Thyroid gland (tissue), 4 donors: ENCODE measurements around the gene ARMC5. TPM values are rescaled to one million over a fixed set of nuclear protein-coding genes. Genes with fewer than 3 reads are reported as not detected.

Experiments
- DNase-seq, 2 donors: peaks; one replicate each; pipeline ENCODE4 v3.0.0-alpha.2; 2019
- H3K27ac ChIP-seq, 3 donors: fragments of 200-600 bp; sonication (generic); 1 replicate in 2 of 3; 2 replicates in 1 of 3; pipeline ENCODE4 v1.5.1; 2016 to 2019; ENCODE audit warnings: mild to moderate bottlenecking in 1 of 3, moderate library complexity in 1 of 3
- H3K27me3 ChIP-seq: fragments of 200-600 bp; sonication (generic); one replicate; pipeline ENCODE4 v1.5.1; 2019
- H3K36me3 ChIP-seq, 2 donors: fragments of 200-600 bp; sonication (generic); one replicate each; pipeline ENCODE4 v1.5.1; 2016 to 2019
- H3K4me1 ChIP-seq, 2 donors: fragments of 200-600 bp; sonication (generic); one replicate each; pipeline ENCODE4 v1.5.1; 2017 to 2019
- H3K4me3 ChIP-seq, 3 donors: fragments of 200-600 bp; sonication (generic); replicated peaks in 1 of 3; 1 replicate in 2 of 3; 2 replicates in 1 of 3; pipeline ENCODE4 v1.5.1; 2016; ENCODE audit warnings: mild to moderate bottlenecking in 1 of 3
- H3K9me3 ChIP-seq: fragments of 200-600 bp; sonication (generic); one replicate; pipeline ENCODE4 v1.5.1; 2017
- CTCF ChIP-seq, 6 experiments: fragments of 200-600 bp in 3 of 6; fragments of 450-650 bp in 3 of 6; sonication (generic) in 3 of 6; IDR thresholded peaks; one replicate each; pipeline ENCODE4 v1.5.1; 2016 to 2019; ENCODE audit warnings: antibody characterized with exemption in 6 of 6, mild to moderate bottlenecking in 2 of 6, inconsistent platforms in 1 of 6, moderate library complexity in 1 of 6
- POLR2A ChIP-seq, 2 donors: fragments of 450-650 bp; IDR thresholded peaks; one replicate each; pipeline ENCODE4 v1.6.1; 2017; ENCODE audit warnings: antibody characterized with exemption in 2 of 2, mild to moderate bottlenecking in 2 of 2, moderate library complexity in 1 of 2
- WGBS, 2 donors: methylation state at CpG; one replicate each; pipeline ENCODE4 v1.1.5; 2017; 5-methylcytosine and 5-hydroxymethylcytosine counted together
- intact Hi-C: fragments of 100-400 bp; cut with DNase I; formaldehyde crosslinking; loops from one replicate; pipeline ENCODE4 v1.15.1; 2023
- total RNA-seq, 4 donors: library from RNA; depleted of rRNA; stranded (reverse); fragments of >200 nt; gene quantifications; one replicate each; pipeline ENCODE4 v1.2.3, GENCODE V29; 2016

The ARMC5 gene
- total RNA-seq, 4 donors from 2014 or later: 13.2 to 18.0 (median 15.3) TPM

GRCh38 chr16:31484491-31485171 lies 25.3 kb downstream of the ARMC5 start:
- Histone ChIP-seq H3K9me3 (no peaks in the 10 kb centered on the region), H3K27me3 (no peaks in the 10 kb centered on the region), H3K4me1 (peaks cover 12 to 20% of the 10 kb centered on the region in 2 donors), H3K36me3 (no peaks in the 10 kb centered on the region), H3K27ac (no peak overlapping the region), H3K4me3 (no peak overlapping the region)
- WGBS, 2 donors: 53 to 59% methylated on average over 5 to 14 of the region's 14 CpGs
- intact Hi-C loops: no loop called here
- peak in 1 of 2 donors; percentile 23 for DNase-seq
- no peak for TF ChIP-seq CTCF (IDR thresholded peaks at IDR 0.05)
- no peak for TF ChIP-seq POLR2A (IDR thresholded peaks at IDR 0.05)

DNA sequence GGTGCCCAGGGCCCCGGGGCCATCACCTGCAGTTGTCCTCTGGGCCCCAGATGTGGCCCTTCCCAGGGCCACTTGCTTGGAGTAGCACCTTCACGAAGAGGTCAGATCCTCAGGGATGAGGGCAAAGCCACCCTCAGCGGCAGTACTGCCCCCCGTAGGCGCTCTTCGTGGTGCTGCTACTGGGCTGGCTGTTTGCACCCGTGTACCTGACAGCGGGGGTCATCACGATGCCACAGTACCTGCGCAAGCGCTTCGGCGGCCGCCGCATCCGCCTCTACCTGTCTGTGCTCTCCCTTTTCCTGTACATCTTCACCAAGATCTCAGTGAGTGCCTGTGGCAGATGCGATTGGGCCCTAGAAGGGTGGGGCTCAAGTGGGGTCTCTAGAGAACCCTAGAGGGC lies 26.3 kb downstream of the ARMC5 start:
- no peak overlapping the region for H3K4me3 ChIP-seq
- H3K36me3 ChIP-seq: no peaks in the 10 kb centered on the region
- no peaks in the 10 kb centered on the region for H3K9me3 ChIP-seq
- 95 to 96% methylated on average over 14 to 17 of the region's 17 CpGs for WGBS, 2 donors
- no peak overlapping the region for H3K27ac ChIP-seq
- intact Hi-C loops: no loop called here
- no peak for TF ChIP-seq CTCF (IDR thresholded peaks at IDR 0.05)
- no peak for TF ChIP-seq POLR2A (IDR thresholded peaks at IDR 0.05)
- peaks cover 12 to 20% of the 10 kb centered on the region in 2 donors for H3K4me1 ChIP-seq
- no peak for DNase-seq
- H3K27me3 ChIP-seq: no peaks in the 10 kb centered on the region

- Histone ChIP-seq H3K27me3 (no peaks in the 10 kb centered on the region), H3K4me1 (peaks cover 12 to 20% of the 10 kb centered on the region in 2 donors), H3K27ac (no peak overlapping the region), H3K36me3 (no peaks in the 10 kb centered on the region), H3K9me3 (no peaks in the 10 kb centered on the region), H3K4me3 (no peak overlapping the region)
- intact Hi-C loops: no loop called here
- 92 to 95% methylated on average over 5 of the region's 5 CpGs for WGBS, 2 donors
- DNase-seq: no peak
- TF ChIP-seq POLR2A (IDR thresholded peaks at IDR 0.05) (no peak), CTCF (IDR thresholded peaks at IDR 0.05) (no peak)
Observed at GRCh38 chr16:31486045-31486444, 26.7 kb downstream of the ARMC5 start.

- WGBS, 2 donors: 32 to 65% methylated on average over 5 to 12 of the region's 48 CpGs
- Histone ChIP-seq H3K27ac (no peak overlapping the region), H3K9me3 (no peaks in the 10 kb centered on the region), H3K4me1 (peaks cover 12 to 20% of the 10 kb centered on the region in 2 donors), H3K36me3 (peaks cover 0 to 4% of the 10 kb centered on the region in 2 donors), H3K27me3 (no peaks in the 10 kb centered on the region), H3K4me3 (peak overlapping the region; percentile 14 to 51 (median 22))
- TF ChIP-seq POLR2A (IDR thresholded peaks at IDR 0.05): no peak
- TF ChIP-seq CTCF (IDR thresholded peaks at IDR 0.05): no peak
- no peak for DNase-seq
- intact Hi-C loops: no loop called here
Observed at GRCh38 chr16:31487071-31487719, 27.9 kb downstream of the ARMC5 start.
